HG03196 (cell line): ENCODE results near the gene SPTLC2.
"Not testable (repeated sequence)": the region's sequence is repeated elsewhere in the genome, so short reads cannot be mapped to it uniquely, and the experiment has no call there.

Experiments
- ATAC-seq: cut with Tn5 transposase; IDR thresholded peaks from one replicate; pipeline ENCODE4 v1.9.1; 2021; ENCODE audit not compliant: unreplicated experiment

SPTLC2 gene

GRCh38 chr14:77554207-77554606 lies 62.2 kb downstream of the SPTLC2 start:
- peak; percentile 59 for ATAC-seq

GRCh38 chr14:77549451-77549850 lies 67.0 kb downstream of the SPTLC2 start:
- no peak for ATAC-seq

GRCh38 chr14:77547512-77548180 lies 68.8 kb downstream of the SPTLC2 start:
- ATAC-seq, result no peak

- ATAC-seq, result not testable (repeated sequence)
These were observed 71.3 kb downstream of the SPTLC2 start for GRCh38 chr14:77545171-77545570.

- ATAC-seq, result no peak
These were observed 71.9 kb downstream of the SPTLC2 start for GRCh38 chr14:77544571-77544970.

GRCh38 chr14:77543637-77544334 lies 72.7 kb downstream of the SPTLC2 start:
- no peak for ATAC-seq

GRCh38 chr14:77543240-77543551 lies 73.2 kb downstream of the SPTLC2 start:
- no peak for ATAC-seq

- ATAC-seq, result no peak
These were observed 73.8 kb downstream of the SPTLC2 start for GRCh38 chr14:77542421-77543239.

GRCh38 chr14:77541905-77542304 lies 74.5 kb downstream of the SPTLC2 start:
- no peak for ATAC-seq

GRCh38 chr14:77536951-77537350 lies 79.5 kb downstream of the SPTLC2 start:
- not testable (repeated sequence) for ATAC-seq

GRCh38 chr14:77531071-77531470 lies 85.4 kb downstream of the SPTLC2 start:
- no peak for ATAC-seq

GRCh38 chr14:77529963-77530362 lies 86.5 kb downstream of the SPTLC2 start:
- no peak for ATAC-seq

- no peak for ATAC-seq
These were observed 87.2 kb downstream of the SPTLC2 start for GRCh38 chr14:77529213-77529612.

GRCh38 chr14:77528701-77529100 lies 87.7 kb downstream of the SPTLC2 start:
- not testable (repeated sequence) for ATAC-seq

- ATAC-seq, result no peak
These were observed 90.2 kb downstream of the SPTLC2 start for GRCh38 chr14:77526266-77526665.

GRCh38 chr14:77524536-77524935 lies 91.9 kb downstream of the SPTLC2 start:
- no peak for ATAC-seq

- ATAC-seq, result no peak
These were observed 93.3 kb downstream of the SPTLC2 start for GRCh38 chr14:77523109-77523508.

- no peak for ATAC-seq
These were observed 95.9 kb downstream of the SPTLC2 start for GRCh38 chr14:77520555-77520954.

GRCh38 chr14:77516126-77516525 lies 100.3 kb downstream of the SPTLC2 start:
- ATAC-seq, result no peak

- ATAC-seq, result no peak
These were observed 104.8 kb downstream of the SPTLC2 start for GRCh38 chr14:77511486-77512162.

- no peak for ATAC-seq
These were observed 107.1 kb downstream of the SPTLC2 start for GRCh38 chr14:77509366-77509765.
